ENCODE measurements around the gene AKAP5. TPM values are rescaled to one million over a fixed set of nuclear protein-coding genes. Genes with fewer than 3 reads are reported as not detected.

AKAP5 gene
- total RNA-seq, 1 donor from 2014 or later = 1.3 TPM

DNA sequence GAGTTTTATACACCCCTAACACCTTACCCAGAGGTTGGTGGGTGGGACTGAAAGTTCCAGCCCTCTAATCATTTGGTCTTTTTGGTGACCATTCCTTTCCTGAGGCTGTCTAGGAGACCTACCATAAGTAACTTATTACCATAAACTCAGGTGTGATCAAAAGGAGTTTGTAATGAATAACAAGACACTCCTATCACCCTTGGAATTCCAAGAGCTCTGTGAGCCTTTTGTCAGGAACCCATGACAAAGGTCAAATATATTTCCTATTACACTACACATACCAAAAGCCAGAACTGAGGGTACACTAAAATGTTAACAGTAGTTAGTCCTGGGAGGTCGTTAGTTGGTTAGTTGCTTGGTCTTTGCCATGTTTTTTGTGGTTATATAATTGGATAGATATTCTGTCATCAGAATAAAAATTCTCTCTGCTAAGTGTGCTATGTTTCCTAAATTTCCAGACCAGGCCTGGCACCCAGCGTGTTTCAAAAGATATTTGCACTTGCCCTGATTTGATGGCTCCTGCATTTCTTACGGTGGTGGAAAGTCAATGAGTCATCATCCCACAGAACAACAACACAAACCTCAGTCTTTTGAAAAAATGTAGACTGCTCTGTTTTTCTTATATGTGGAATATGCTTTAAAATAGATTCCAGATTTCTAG, 27.0 kb upstream of the AKAP5 start:
- TF ChIP-seq, protein P1, sequence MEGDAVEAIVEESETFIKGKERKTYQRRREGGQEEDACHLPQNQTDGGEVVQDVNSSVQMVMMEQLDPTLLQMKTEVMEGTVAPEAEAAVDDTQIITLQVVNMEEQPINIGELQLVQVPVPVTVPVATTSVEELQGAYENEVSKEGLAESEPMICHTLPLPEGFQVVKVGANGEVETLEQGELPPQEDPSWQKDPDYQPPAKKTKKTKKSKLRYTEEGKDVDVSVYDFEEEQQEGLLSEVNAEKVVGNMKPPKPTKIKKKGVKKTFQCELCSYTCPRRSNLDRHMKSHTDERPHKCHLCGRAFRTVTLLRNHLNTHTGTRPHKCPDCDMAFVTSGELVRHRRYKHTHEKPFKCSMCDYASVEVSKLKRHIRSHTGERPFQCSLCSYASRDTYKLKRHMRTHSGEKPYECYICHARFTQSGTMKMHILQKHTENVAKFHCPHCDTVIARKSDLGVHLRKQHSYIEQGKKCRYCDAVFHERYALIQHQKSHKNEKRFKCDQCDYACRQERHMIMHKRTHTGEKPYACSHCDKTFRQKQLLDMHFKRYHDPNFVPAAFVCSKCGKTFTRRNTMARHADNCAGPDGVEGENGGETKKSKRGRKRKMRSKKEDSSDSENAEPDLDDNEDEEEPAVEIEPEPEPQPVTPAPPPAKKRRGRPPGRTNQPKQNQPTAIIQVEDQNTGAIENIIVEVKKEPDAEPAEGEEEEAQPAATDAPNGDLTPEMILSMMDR (conservative IDR thresholded peaks at IDR 0.05) = no peak
- no peak for DNase-seq (ENCODE audit: low read depth, low spot score)
- Mint-ChIP-seq H3K27ac (ENCODE audit: unreplicated experiment) (no peak overlapping the region), H3K4me1 (no peaks in the 10 kb centered on the region), H3K4me3 (no peak overlapping the region), H3K27me3 (ENCODE audit: low read depth) (no peaks in the 10 kb centered on the region), H3K9me3 (no peaks in the 10 kb centered on the region), H3K36me3 (ENCODE audit: low read depth) (peaks cover 17% of the 10 kb centered on the region)

DNA sequence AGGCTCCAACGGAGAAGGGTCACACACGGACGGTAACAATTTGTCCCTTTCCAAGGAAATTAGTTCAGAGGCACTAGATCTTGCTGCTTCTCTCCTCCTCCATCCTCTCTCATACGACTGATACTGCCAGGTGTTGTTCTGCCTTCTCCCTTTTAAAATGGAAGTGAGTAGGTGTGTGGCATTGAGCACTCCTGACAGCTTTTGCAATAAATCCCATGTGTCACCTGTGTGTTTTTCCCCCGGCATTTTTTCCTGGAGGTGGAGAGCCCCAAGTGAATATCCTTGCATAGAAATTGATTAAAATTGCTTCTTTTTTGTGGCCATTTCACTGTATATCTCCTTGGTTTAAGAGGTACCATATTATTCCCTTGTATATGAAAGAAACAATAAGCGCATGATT, 26.2 kb upstream of the AKAP5 start:
- no peak overlapping the region for H3K27ac Mint-ChIP-seq (ENCODE audit: unreplicated experiment)
- H3K4me1 Mint-ChIP-seq = no peaks in the 10 kb centered on the region
- no peak overlapping the region for H3K4me3 Mint-ChIP-seq
- TF ChIP-seq, protein P1 (conservative IDR thresholded peaks at IDR 0.05) = no peak
- no peak for DNase-seq (ENCODE audit: low read depth, low spot score)
- H3K9me3 Mint-ChIP-seq = no peaks in the 10 kb centered on the region
- no peaks in the 10 kb centered on the region for H3K27me3 Mint-ChIP-seq (ENCODE audit: low read depth)
- peaks cover 14% of the 10 kb centered on the region for H3K36me3 Mint-ChIP-seq (ENCODE audit: low read depth)

DNA sequence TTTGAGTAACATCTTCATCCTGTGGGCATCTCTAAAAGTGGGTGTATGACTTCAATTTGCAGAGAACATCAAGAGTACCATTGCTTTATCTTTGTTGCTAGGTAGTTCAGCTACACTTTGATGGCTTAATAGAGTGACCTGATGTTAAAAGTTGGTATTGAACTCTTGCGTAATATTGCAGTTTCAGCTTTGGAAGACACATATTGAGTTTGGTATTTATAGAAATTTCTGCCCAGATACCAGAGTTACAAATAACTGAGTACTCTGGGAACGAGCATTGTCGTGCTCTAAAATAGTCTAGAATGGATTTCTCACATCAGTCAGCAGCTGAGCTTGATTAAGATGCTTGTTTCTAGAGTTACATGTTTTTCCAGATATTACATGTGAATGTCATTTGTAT, 24.8 kb upstream of the AKAP5 start:
- TF ChIP-seq, protein P1 (conservative IDR thresholded peaks at IDR 0.05) = no peak
- DNase-seq (ENCODE audit: low read depth, low spot score) = no peak
- Mint-ChIP-seq H3K27me3 (ENCODE audit: low read depth) (no peaks in the 10 kb centered on the region), H3K4me3 (no peak overlapping the region), H3K4me1 (peaks cover 7% of the 10 kb centered on the region), H3K9me3 (no peaks in the 10 kb centered on the region), H3K27ac (ENCODE audit: unreplicated experiment) (no peak overlapping the region), H3K36me3 (ENCODE audit: low read depth) (peaks cover 14% of the 10 kb centered on the region)

DNA sequence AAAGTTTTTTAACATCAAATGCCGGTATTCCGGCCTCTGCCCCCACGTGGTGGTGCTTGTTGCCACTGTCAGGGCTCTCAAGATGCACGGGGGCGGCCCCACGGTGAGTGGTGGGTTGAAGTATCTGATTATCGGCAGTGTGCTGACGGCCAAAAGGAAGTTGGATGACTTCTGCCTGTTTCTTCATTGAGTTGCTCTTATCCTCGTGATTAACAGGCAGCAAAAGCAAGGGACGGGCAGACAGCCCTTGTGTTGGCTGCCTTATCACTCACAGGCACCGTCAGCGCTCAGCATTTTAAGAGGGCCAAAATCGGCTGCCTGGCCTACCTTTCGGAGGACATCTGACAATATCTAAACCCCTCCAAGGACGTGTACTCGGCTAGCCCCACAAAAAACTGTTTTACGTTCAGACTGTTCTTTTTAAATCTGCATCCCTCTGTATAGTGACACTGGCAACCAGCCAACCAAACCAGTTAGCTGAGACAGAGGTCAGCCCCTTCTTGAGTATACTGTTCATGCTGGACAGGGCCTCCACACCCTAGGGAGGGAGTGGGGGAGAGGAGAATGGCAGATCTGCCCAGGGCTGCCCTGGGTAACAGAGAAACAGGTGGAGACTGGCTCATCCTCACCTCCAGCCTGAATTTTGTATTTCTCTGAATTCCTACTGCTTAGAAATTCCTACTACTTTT, 22.9 kb upstream of the AKAP5 start:
- TF ChIP-seq, protein P1 (conservative IDR thresholded peaks at IDR 0.05) = no peak
- no peaks in the 10 kb centered on the region for H3K9me3 Mint-ChIP-seq
- no peaks in the 10 kb centered on the region for H3K27me3 Mint-ChIP-seq (ENCODE audit: low read depth)
- H3K36me3 Mint-ChIP-seq (ENCODE audit: low read depth) = peaks cover 14% of the 10 kb centered on the region
- no peak overlapping the region for H3K27ac Mint-ChIP-seq (ENCODE audit: unreplicated experiment)
- DNase-seq (ENCODE audit: low read depth, low spot score) = no peak
- H3K4me1 Mint-ChIP-seq = peaks cover 9% of the 10 kb centered on the region
- H3K4me3 Mint-ChIP-seq = no peak overlapping the region

DNA sequence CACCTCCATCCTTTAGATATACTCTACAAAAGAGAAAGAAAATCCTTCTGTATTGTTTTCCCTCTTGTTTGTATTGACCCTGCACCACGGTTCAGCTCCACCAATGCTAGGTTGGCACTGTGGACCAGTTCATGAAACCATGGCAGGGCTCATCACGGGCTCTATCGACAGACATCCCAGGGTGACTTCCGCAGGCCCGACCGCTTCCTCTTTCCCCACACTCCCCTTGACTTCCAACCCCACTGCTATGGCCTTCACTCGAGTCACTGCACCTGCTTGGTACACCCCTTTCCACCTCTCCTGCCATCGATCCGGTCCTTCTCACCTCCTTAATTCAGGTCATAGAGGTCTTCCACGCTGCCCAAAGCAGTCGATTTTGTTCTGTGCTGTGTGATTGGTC, 21.2 kb upstream of the AKAP5 start:
- no peak for DNase-seq (ENCODE audit: low read depth, low spot score)
- H3K27ac Mint-ChIP-seq (ENCODE audit: unreplicated experiment) = no peak overlapping the region
- H3K27me3 Mint-ChIP-seq (ENCODE audit: low read depth) = no peaks in the 10 kb centered on the region
- H3K36me3 Mint-ChIP-seq (ENCODE audit: low read depth) = peaks cover 16% of the 10 kb centered on the region
- H3K9me3 Mint-ChIP-seq = no peaks in the 10 kb centered on the region
- no peak overlapping the region for H3K4me3 Mint-ChIP-seq
- TF ChIP-seq, protein P1 (conservative IDR thresholded peaks at IDR 0.05) = no peak
- H3K4me1 Mint-ChIP-seq = peaks cover 9% of the 10 kb centered on the region
